Fibroblast of peridontal ligament (primary cell): ENCODE data around the gene PLAAT3.
"Not testable (repeated sequence)": the region's sequence is repeated elsewhere in the genome, so short reads cannot be mapped to it uniquely, and the experiment has no call there.

Experiments used
- DNase-seq: peaks from one replicate; pipeline ENCODE4 v3.0.0-alpha.2; 2010; ENCODE audit errors: extremely low read depth

Gene PLAAT3

GRCh38 chr11:63614136-63614671 is at the start of gene PLAAT3:
TSS of gene PLAAT3 (minus strand) at chr11:63614433. CDS start at chr11:63614014, 419 bp downstream.
- no peak for DNase-seq

GRCh38 chr11:63663809-63664208 is 49.6 kb upstream of the PLAAT3 start:
- DNase-seq, result peak; percentile 78

- DNase-seq, result no peak
These were observed 46.7 kb upstream of the PLAAT3 start for GRCh38 chr11:63660972-63661371.

GRCh38 chr11:63652671-63653070 is 38.4 kb upstream of the PLAAT3 start:
- no peak for DNase-seq

- DNase-seq, result no peak
These were observed 29.0 kb upstream of the PLAAT3 start for GRCh38 chr11:63643205-63643604.

- DNase-seq, result peak; percentile 56
These were observed 27.5 kb upstream of the PLAAT3 start for GRCh38 chr11:63641727-63642126.

- DNase-seq, result peak; percentile 74
These were observed 25.1 kb upstream of the PLAAT3 start for GRCh38 chr11:63639199-63639832.

GRCh38 chr11:63638436-63638835 is 24.2 kb upstream of the PLAAT3 start:
- DNase-seq, result not testable (repeated sequence)

GRCh38 chr11:63635762-63636465 is 21.7 kb upstream of the PLAAT3 start:
- peak; percentile 77 for DNase-seq

GRCh38 chr11:63629426-63629825 is 15.2 kb upstream of the PLAAT3 start:
- no peak for DNase-seq

GRCh38 chr11:63623513-63624140 is 9.4 kb upstream of the PLAAT3 start:
- DNase-seq, result peak; percentile 44

- no peak for DNase-seq
These were observed 8.1 kb upstream of the PLAAT3 start for GRCh38 chr11:63622323-63622722.

GRCh38 chr11:63621071-63621470 is 6.8 kb upstream of the PLAAT3 start:
- no peak for DNase-seq

GRCh38 chr11:63619967-63620366 is 5.7 kb upstream of the PLAAT3 start:
- no peak for DNase-seq

GRCh38 chr11:63617686-63618085 is 3.5 kb upstream of the PLAAT3 start:
- DNase-seq, result not testable (repeated sequence)

GRCh38 chr11:63616953-63617352 is 2.7 kb upstream of the PLAAT3 start:
- no peak for DNase-seq

- no peak for DNase-seq
These were observed 607 bp downstream of the PLAAT3 start for GRCh38 chr11:63613517-63614135.

- peak; percentile 58 for DNase-seq
These were observed 2.1 kb downstream of the PLAAT3 start for GRCh38 chr11:63612181-63612580.

- DNase-seq, result peak; percentile 33
These were observed 2.9 kb downstream of the PLAAT3 start for GRCh38 chr11:63611395-63611747.

- no peak for DNase-seq
These were observed 3.4 kb downstream of the PLAAT3 start for GRCh38 chr11:63610604-63611394.

- DNase-seq, result peak; percentile 49
These were observed 4.2 kb downstream of the PLAAT3 start for GRCh38 chr11:63609971-63610580.
